IMR-90 (cell line): ENCODE measurements around the gene NAPA. TPM values are rescaled to one million over a fixed set of nuclear protein-coding genes. Genes with fewer than 3 reads are reported as not detected.

Experiments used
- ATAC-seq: fragments of 200-7000 bp; cut with Tn5 transposase; 2 replicates; pipeline ENCODE4 v1.9.1; 2020; ENCODE audit warnings: low read depth, mild to moderate bottlenecking, moderate library complexity
- BruUV-seq: library from RNA; stranded (reverse); fragments of 400-500 nt; replicated peaks from 2 replicates; lab custom pipeline; 2021; lab: Mats Ljungman, UMichigan
- CTCF ChIA-PET: fragments of 300-600 bp; formaldehyde crosslinking; extraction: SDS; loops from one replicate; lab custom pipeline; 2021; ENCODE audit warnings: antibody characterized with exemption; lab: Yijun Ruan, JAX
- POLR2A ChIA-PET: fragments of 300-600 bp; sonication (Branson Sonifier 250); formaldehyde crosslinking; loops from one replicate; lab custom pipeline; 2022; ENCODE audit warnings: antibody characterized with exemption; ENCODE audit not compliant: unreplicated experiment; lab: Charles Lee
- DNase-seq: peaks from one replicate; pipeline ENCODE4 v3.0.0; 2013
- H2AFZ ChIP-seq: replicated peaks from 2 replicates; pipeline ENCODE3; 2013; ENCODE audit warnings: low read length, mild to moderate bottlenecking; ENCODE audit not compliant: poor library complexity
- H2AK5ac ChIP-seq: 2 replicates; pipeline ENCODE4 v1.6.1; 2013; ENCODE audit warnings: low read depth, low read length, inconsistent platforms
- H2AK9ac ChIP-seq: replicated peaks from 2 replicates; pipeline ENCODE3; 2013; ENCODE audit warnings: mild to moderate bottlenecking, low read depth, low read length, moderate library complexity; ENCODE audit not compliant: poor library complexity
- H2BK120ac ChIP-seq: 2 replicates; pipeline ENCODE4 v1.6.1; 2013; ENCODE audit warnings: low read depth, low read length, inconsistent platforms
- H2BK15ac ChIP-seq: 3 replicates; pipeline ENCODE4 v1.6.1; 2013; ENCODE audit warnings: low read depth, low read length, inconsistent platforms
- H2BK20ac ChIP-seq: 2 replicates; pipeline ENCODE4 v1.6.1; 2013; ENCODE audit warnings: low read depth, mild to moderate bottlenecking, inconsistent platforms, low read length, moderate library complexity
- H2BK5ac ChIP-seq: 2 replicates; pipeline ENCODE4 v1.6.1; 2013; ENCODE audit warnings: mild to moderate bottlenecking, low read depth, low read length, inconsistent platforms; ENCODE audit not compliant: poor library complexity, severe bottlenecking
- H3K14ac ChIP-seq: replicated peaks from 2 replicates; pipeline ENCODE4 v1.6.1; 2013; ENCODE audit warnings: low read depth, low read length, inconsistent platforms
- H3K18ac ChIP-seq: 2 replicates; pipeline ENCODE4 v1.6.1; 2013; ENCODE audit warnings: low read depth, low read length, control low read depth
- H3K23ac ChIP-seq: 2 replicates; pipeline ENCODE4 v1.6.1; 2013; ENCODE audit warnings: low read depth, low read length, inconsistent platforms
- H3K27ac ChIP-seq: 2 replicates; pipeline ENCODE4 v1.5.1; 2013; ENCODE audit warnings: mild to moderate bottlenecking, control low read depth, low read length; ENCODE audit not compliant: insufficient read depth
- H3K27me3 ChIP-seq: 2 replicates; pipeline ENCODE4 v1.6.1; 2013; ENCODE audit warnings: low read length; ENCODE audit not compliant: control insufficient read depth, insufficient read depth
- H3K36me3 ChIP-seq: 2 replicates; pipeline ENCODE4 v1.6.1; 2013; ENCODE audit warnings: low read length, mixed read lengths; ENCODE audit not compliant: control insufficient read depth, insufficient read depth
- H3K4ac ChIP-seq: 2 replicates; pipeline ENCODE4 v1.6.1; 2013; ENCODE audit warnings: low read depth, low read length, inconsistent platforms
- H3K4me1 ChIP-seq: 2 replicates; pipeline ENCODE4 v1.6.1; 2013; ENCODE audit warnings: low read length, mixed read lengths; ENCODE audit not compliant: control insufficient read depth, insufficient read depth
- H3K4me2 ChIP-seq: 2 replicates; pipeline ENCODE4 v1.6.1; 2013; ENCODE audit warnings: low read depth, mild to moderate bottlenecking, control low read depth, low read length, moderate library complexity
- H3K4me3 ChIP-seq: 2 replicates; pipeline ENCODE4 v1.5.1; 2013; ENCODE audit warnings: low read depth, mild to moderate bottlenecking, control low read depth, low read length, moderate library complexity; ENCODE audit not compliant: insufficient read depth
- H3K56ac ChIP-seq: 2 replicates; pipeline ENCODE4 v1.6.1; 2013; ENCODE audit warnings: low read length, inconsistent platforms; ENCODE audit not compliant: insufficient read depth; ENCODE audit errors: extremely low read depth
- H3K79me1 ChIP-seq, 2 experiments: 2 replicates each; pipeline ENCODE4 v1.6.1; 2013; ENCODE audit warnings: low read length in 2 of 2, inconsistent platforms in 1 of 2, low read depth in 1 of 2
- H3K9ac ChIP-seq: 2 replicates; pipeline ENCODE4 v1.6.1; 2013; ENCODE audit warnings: low read depth, low read length, control low read depth
- H3K9me1 ChIP-seq: 2 replicates; pipeline ENCODE4 v1.6.1; 2013; ENCODE audit warnings: low read length, inconsistent platforms; ENCODE audit not compliant: insufficient read depth
- H3K9me3 ChIP-seq: 2 replicates; pipeline ENCODE4 v1.6.1; 2013; ENCODE audit warnings: low read length; ENCODE audit not compliant: control insufficient read depth, insufficient read depth
- H4K20me1 ChIP-seq: 2 replicates; pipeline ENCODE4 v1.6.1; 2013; ENCODE audit warnings: low read length, inconsistent platforms; ENCODE audit not compliant: insufficient read depth
- H4K5ac ChIP-seq: 2 replicates; pipeline ENCODE4 v1.6.1; 2013; ENCODE audit warnings: mild to moderate bottlenecking, low read depth, low read length, control low read depth
- H4K8ac ChIP-seq, 2 experiments: 2 replicates each; pipeline ENCODE4 v1.6.1; 2013; ENCODE audit warnings: low read depth in 2 of 2, low read length in 2 of 2, control low read depth in 1 of 2, inconsistent platforms in 1 of 2
- H4K91ac ChIP-seq: 2 replicates; pipeline ENCODE4 v1.6.1; 2013; ENCODE audit warnings: low read depth, low read length, inconsistent platforms; ENCODE audit not compliant: insufficient read depth
- BHLHE40 ChIP-seq: fragments of 150-350 bp; IDR thresholded peaks from 2 replicates; pipeline ENCODE4 v1.6.1; 2016; ENCODE audit warnings: mild to moderate bottlenecking, low read depth, low read length
- ELK1 ChIP-seq: fragments of 150-350 bp; IDR thresholded peaks from 2 replicates; pipeline ENCODE4 v1.6.1; 2016; ENCODE audit warnings: low read depth, mild to moderate bottlenecking, low read length, moderate library complexity, borderline replicate concordance
- MAZ ChIP-seq: IDR thresholded peaks from 2 replicates; pipeline ENCODE4 v1.6.1; 2012; ENCODE audit warnings: low read depth, mild to moderate bottlenecking, low read length, improper control_type of control experiment, moderate library complexity, borderline replicate concordance
- RFX5 ChIP-seq: IDR thresholded peaks from 2 replicates; pipeline ENCODE4 v1.8.0; 2012; ENCODE audit warnings: low read depth, mild to moderate bottlenecking, low read length, moderate library complexity
- USF2 ChIP-seq: fragments of 150-350 bp; IDR thresholded peaks from 2 replicates; pipeline ENCODE4 v1.6.1; 2017; ENCODE audit warnings: mild to moderate bottlenecking, antibody characterized with exemption, low read length, low read depth
- WGBS, 2 experiments: methylation state at CpG; one replicate each; pipeline versions ENCODE4 v1.1.5 to v1.1.7; 2013; ENCODE audit warnings: missing lambda C conversion rate in 2 of 2; ENCODE audit not compliant: insufficient read length in 1 of 2; ENCODE audit errors: extremely low coverage in 2 of 2; 5-methylcytosine and 5-hydroxymethylcytosine counted together
- dilution Hi-C: fragments of 300-500 bp; cut with HindIII; formaldehyde crosslinking; loops from one replicate; pipeline ENCODE4 v1.14.3; 2018; ENCODE audit warnings: low sequenced_read_pairs; ENCODE audit not compliant: unreplicated experiment
- in situ Hi-C: fragments of 300-500 bp; cut with MboI; formaldehyde crosslinking; loops from 3 replicates; pipeline ENCODE4 v1.14.3; 2019; ENCODE audit warnings: low sequenced_read_pairs, inconsistent platforms, mixed read lengths
- intact Hi-C: fragments of 100-400 bp; cut with micrococcal nuclease; formaldehyde crosslinking; loops from 2 replicates; pipeline ENCODE4 v1.10.0; 2022
- polyA plus RNA-seq, 3 experiments: library from polyadenylated mRNA; depleted of rRNA; stranded (reverse); fragments of >200 nt; gene quantifications; 2 replicates each; pipeline ENCODE4 v1.2.3, GENCODE V29; 2012; ENCODE audit warnings: low replicate concordance in 1 of 3
- total RNA-seq: library from RNA; depleted of rRNA; stranded (reverse); fragments of >200 nt; gene quantifications from 2 replicates; pipeline ENCODE4 v1.2.3, GENCODE V29; 2012

NAPA gene
- total and polyA plus RNA-seq, 2 of the 4 experiments (the other 2 are of a cell fraction): 76.4 to 126 TPM

DNA sequence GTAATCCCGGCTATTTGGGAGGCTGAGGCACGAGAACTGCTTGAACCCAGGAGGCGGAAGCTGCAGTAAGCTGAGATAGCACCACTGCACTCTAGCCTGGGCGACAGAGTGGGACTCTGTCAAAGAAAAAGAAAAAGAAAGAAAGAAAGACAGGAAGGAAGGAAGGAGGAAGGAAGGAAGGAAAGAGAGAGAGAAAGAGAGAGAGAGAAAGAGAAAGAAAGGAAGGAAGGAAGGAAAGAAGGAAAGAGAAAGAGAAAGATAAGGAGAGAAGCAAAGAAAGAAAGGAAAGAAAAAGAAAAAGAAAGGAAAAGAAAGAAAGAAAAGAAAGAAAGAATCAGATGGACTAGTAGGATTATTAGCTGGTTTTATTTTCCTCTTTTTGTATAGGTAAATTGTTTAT is 35.3 kb upstream of the NAPA start:
- Histone ChIP-seq H4K91ac (no peak overlapping the region), H3K14ac (no peak overlapping the region), H3K4me1 (no peaks in the 10 kb centered on the region), H3K36me3 (no peaks in the 10 kb centered on the region), H2AFZ (no peak overlapping the region), H2AK5ac (no peak overlapping the region), H4K5ac (no peak overlapping the region), H3K9me1 (no peaks in the 10 kb centered on the region), H3K27ac (no peak overlapping the region), H3K4me2 (no peak overlapping the region), H2BK120ac (no peak overlapping the region), H2BK5ac (no peak overlapping the region), H2AK9ac (no peak overlapping the region), H3K18ac (no peak overlapping the region), H4K8ac (no peak overlapping the region), H3K4ac (no peak overlapping the region), H3K56ac (no peak overlapping the region), H3K79me1 (no peaks in the 10 kb centered on the region), H3K9ac (no peak overlapping the region), H3K4me3 (no peak overlapping the region), H3K27me3 (peaks cover 36% of the 10 kb centered on the region), H2BK15ac (no peak overlapping the region), H2BK20ac (no peak overlapping the region), H3K23ac (no peak overlapping the region), H4K20me1 (no peaks in the 10 kb centered on the region), H3K9me3 (no peaks in the 10 kb centered on the region)
- BruUV-seq: no TSS peak
- POLR2A ChIA-PET: no interaction called here
- WGBS, 2 experiments: 80% methylated on average over 1 of the region's 4 CpGs; no CpG with 5 or more reads in 1 of the 2 experiments
- in situ Hi-C loops: no loop called here
- no peak for DNase-seq
- no peak for TF ChIP-seq USF2
- TF ChIP-seq BHLHE40: no peak
- no peak for TF ChIP-seq ELK1
- no peak for TF ChIP-seq MAZ
- no peak for TF ChIP-seq RFX5
- CTCF ChIA-PET: no interaction called here
- no peak for ATAC-seq
- dilution Hi-C loops: no loop called here
- intact Hi-C loops: no loop called here
